K562 (cell line): ENCODE results near the gene CRYBG3. TPM values are rescaled to one million over a fixed set of nuclear protein-coding genes. Genes with fewer than 3 reads are reported as not detected.

Source experiments
- ATAC-seq: fragments of 200-7000 bp; cut with Tn5 transposase; 3 replicates; pipeline ENCODE4 v1.9.1; 2020; ENCODE audit warnings: moderate library complexity
- BruUV-seq: library from RNA; stranded (reverse); fragments of 400-500 nt; replicated peaks from 2 replicates; lab custom pipeline; 2021; lab: Mats Ljungman, UMichigan
- CTCF ChIA-PET: fragments of 300-600 bp; formaldehyde crosslinking; extraction: SDS; loops from one replicate; lab custom pipeline; 2021; ENCODE audit warnings: low intra/inter-chr PET ratio; lab: Yijun Ruan, JAX
- POLR2A ChIA-PET: fragments of 300-600, 350-650 bp; sonication (Branson Sonifier 250); formaldehyde crosslinking; extraction: SDS; loops from one replicate; lab custom pipeline; 2021; ENCODE audit warnings: antibody characterized with exemption, inconsistent platforms; lab: Yijun Ruan, JAX
- DNase-seq, 4 experiments: peaks; one replicate each; pipeline versions ENCODE4 v3.0.0 to v3.0.0-alpha.2; 2011 to 2018; ENCODE audit warnings: low spot score in 3 of 4, mixed read lengths in 3 of 4; ENCODE audit errors: extremely low read depth in 1 of 4
- FAIRE-seq: peaks from 2 replicates; lab custom pipeline; 2011; peaks lifted over from hg19 to GRCh38; lab: Jason Lieb, UNC
- H2AFZ ChIP-seq: 2 replicates; pipeline ENCODE4 v1.6.0; 2011; ENCODE audit warnings: low read depth, low read length, control low read depth, inconsistent platforms
- H3K27ac ChIP-seq: fragments of 200-600 bp; 3 replicates; pipeline ENCODE4 v1.8.0; 2011; ENCODE audit warnings: low read depth, mild to moderate bottlenecking, control low read depth, inconsistent platforms, low read length, moderate library complexity, mixed read lengths; ENCODE audit errors: extremely low read depth
- H3K27me3 ChIP-seq, 2 experiments: fragments of 300-600 bp in 1 of 2; 2 replicates in 1 of 2; 3 replicates in 1 of 2; pipeline versions ENCODE4 v1.6.0 to v1.8.0; 2011; ENCODE audit warnings: inconsistent platforms in 2 of 2, low read length in 2 of 2, mild to moderate bottlenecking in 1 of 2, mixed read lengths in 1 of 2, moderate library complexity in 1 of 2; ENCODE audit not compliant: control insufficient read depth in 2 of 2, insufficient read depth in 2 of 2
- H3K36me3 ChIP-seq: fragments of 300-600 bp; 3 replicates; pipeline ENCODE4 v1.8.0; 2011; ENCODE audit warnings: mild to moderate bottlenecking, low read length, inconsistent platforms; ENCODE audit not compliant: control insufficient read depth, insufficient read depth
- H3K4me1 ChIP-seq, 2 experiments: fragments of 200-600 bp in 1 of 2; replicated peaks in 1 of 2; 2 replicates in 1 of 2; 3 replicates in 1 of 2; pipeline versions ENCODE4 v1.5.1 to v1.8.0; 2011; ENCODE audit warnings: inconsistent platforms in 2 of 2, low read length in 2 of 2, mild to moderate bottlenecking in 1 of 2, mixed read lengths in 1 of 2, moderate library complexity in 1 of 2; ENCODE audit not compliant: control insufficient read depth in 2 of 2, insufficient read depth in 2 of 2
- H3K4me2 ChIP-seq: 2 replicates; pipeline ENCODE4 v1.6.1; 2011; ENCODE audit warnings: low read length, control low read depth, inconsistent platforms, mixed read lengths; ENCODE audit not compliant: insufficient read depth
- H3K4me3 ChIP-seq: fragments of 200-600 bp; sonication (generic), shearing (Covaris generic); 2 replicates; pipeline ENCODE4 v1.5.1; 2016; ENCODE audit warnings: control low read depth, inconsistent platforms
- H3K79me2 ChIP-seq: fragments of 200-600 bp; 3 replicates; pipeline ENCODE4 v1.8.0; 2011; ENCODE audit warnings: low read length, inconsistent platforms; ENCODE audit not compliant: control insufficient read depth, insufficient read depth
- H3K9ac ChIP-seq, 2 experiments: 2 replicates each; pipeline versions ENCODE4 v1.6.0 to v1.6.1; 2011; ENCODE audit warnings: low read depth in 2 of 2, low read length in 2 of 2, control low read depth in 1 of 2, inconsistent platforms in 1 of 2, mild to moderate bottlenecking in 1 of 2, mixed read lengths in 1 of 2; ENCODE audit not compliant: insufficient read depth in 1 of 2
- H3K9me1 ChIP-seq: one replicate; pipeline ENCODE4 v1.6.0; 2011; ENCODE audit warnings: inconsistent platforms, mild to moderate bottlenecking, low read length, moderate library complexity; ENCODE audit not compliant: control insufficient read depth, insufficient read depth
- H3K9me3 ChIP-seq: replicated peaks from 2 replicates; pipeline ENCODE4 v1.5.1; 2011; ENCODE audit warnings: low read depth, low read length, inconsistent platforms; ENCODE audit not compliant: control insufficient read depth, insufficient read depth
- H4K20me1 ChIP-seq: replicated peaks from 2 replicates; pipeline ENCODE4 v1.6.1; 2011; ENCODE audit warnings: low read length, inconsistent platforms, mixed read lengths; ENCODE audit not compliant: control insufficient read depth, insufficient read depth
- CSDE1 ChIP-seq, 2 experiments: fragments of 450-650 bp; IDR thresholded peaks; 2 replicates each; pipeline ENCODE4 v1.6.1; 2016; ENCODE audit warnings: mild to moderate bottlenecking in 1 of 2
- ELF2 ChIP-seq: fragments of 250-450 bp; sonication (Bioruptor Pico); IDR thresholded peaks from 2 replicates; pipeline ENCODE4 v1.5.0; 2021; ENCODE audit warnings: mild to moderate bottlenecking
- PTBP1 ChIP-seq: fragments of 200-400 bp; formaldehyde crosslinking; IDR thresholded peaks from 2 replicates; pipeline ENCODE4 v1.6.1; 2017; ENCODE audit warnings: low read depth, low read length
- RUNX1 ChIP-seq: sonication (generic); IDR thresholded peaks from 2 replicates; pipeline ENCODE4 v1.6.1; 2016; ENCODE audit warnings: antibody characterized with exemption, low read depth
- ZBTB7A ChIP-seq: IDR thresholded peaks from 2 replicates; pipeline ENCODE4 v1.6.1; 2011; ENCODE audit warnings: low read depth, mild to moderate bottlenecking, low read length, moderate library complexity, borderline replicate concordance; ENCODE audit not compliant: control insufficient read depth
- ZNF589 ChIP-seq: fragments of 200-800 bp; sonication (Bioruptor generic); IDR thresholded peaks from 2 replicates; pipeline ENCODE4 v1.6.1; 2016; ENCODE audit warnings: low read depth, missing genetic modification characterization, missing compliant biosample characterization
- ZNF717 ChIP-seq: fragments of 250-450 bp; sonication (Bioruptor Pico); IDR thresholded peaks from 2 replicates; pipeline ENCODE4 v1.5.0; 2021
- WGBS: fragments of 100-300 bp; shearing (Covaris generic); methylation state at CpG from one replicate; pipeline ENCODE4 v1.1.6; 2016; ENCODE audit warnings: low coverage, mixed read lengths; ENCODE audit not compliant: insufficient coverage; ENCODE audit errors: missing lambda C conversion rate; 5-methylcytosine and 5-hydroxymethylcytosine counted together
- in situ Hi-C: fragments of 300-500 bp; cut with MboI; formaldehyde crosslinking; loops from 4 replicates; pipeline ENCODE4 v1.15.0; 2018; ENCODE audit warnings: inconsistent platforms, mixed read lengths
- intact Hi-C: fragments of 100-400 bp; cut with micrococcal nuclease; formaldehyde crosslinking; loops from 2 replicates; pipeline ENCODE4 v1.14.2; 2022
- polyA plus RNA-seq, 8 experiments: library from polyadenylated mRNA; depleted of rRNA in 4 of 8; stranded (reverse) in 5 of 8; unstranded in 3 of 8; fragments of >200 nt; fragmentation: Nextera tagmentation in 2 of 8; fragmentation: Illumina TruSeq in 1 of 8; extraction: Ambion mirVana in 2 of 8; extraction: Trizol in 1 of 8; gene quantifications; 2 replicates each; pipeline versions ENCODE4 v1.2.1 to v1.2.3, GENCODE V29; 2011 to 2014; ENCODE audit warnings: inconsistent platforms in 1 of 8, missing spikeins in 1 of 8
- total RNA-seq, 7 experiments: library from RNA; depleted of rRNA in 6 of 7; stranded (reverse); fragments of >200 nt in 6 of 7; fragmentation: Illumina TruSeq in 2 of 7; extraction: Trizol in 2 of 7; gene quantifications; 2 replicates each; pipeline versions ENCODE4 v1.2.1 to v1.2.3, GENCODE V29; 2011 to 2021; ENCODE audit warnings: low replicate concordance in 1 of 7
- TF ChIP-seq, protein P1 (sequence below): fragments of 450-650 bp; IDR thresholded peaks from 2 replicates; pipeline ENCODE4 v1.6.1; 2017; ENCODE audit warnings: antibody characterized with exemption, mild to moderate bottlenecking
- TF ChIP-seq, protein P2 (sequence below): sonication (generic); formaldehyde crosslinking; IDR thresholded peaks from 2 replicates; pipeline ENCODE4 v1.8.0; 2022; ENCODE audit warnings: missing genetic modification reagents, mild to moderate bottlenecking, borderline replicate concordance
- TF ChIP-seq, protein P3 (sequence below): fragments of 450-650 bp; formaldehyde crosslinking; IDR thresholded peaks from 2 replicates; pipeline ENCODE4 v1.4.0; 2020; ENCODE audit warnings: mild to moderate bottlenecking, mixed read lengths
- TF ChIP-seq, protein P4 (sequence below): fragments of 450-650 bp; IDR thresholded peaks from 2 replicates; pipeline ENCODE4 v1.6.1; 2014; ENCODE audit warnings: low read depth, mild to moderate bottlenecking, moderate library complexity, borderline replicate concordance
- TF ChIP-seq, protein P5 (sequence below): fragments of 250-450 bp; sonication (Bioruptor Pico); IDR thresholded peaks from 2 replicates; pipeline ENCODE4 v1.9.0; 2021; ENCODE audit warnings: mild to moderate bottlenecking
- TF ChIP-seq, protein P6 (sequence below): sonication (generic); formaldehyde crosslinking; IDR thresholded peaks from 2 replicates; pipeline ENCODE4 v1.8.1; 2022; ENCODE audit warnings: missing genetic modification reagents

CRYBG3 gene
- total and polyA plus RNA-seq, 9 of the 15 experiments (the other 6 are each of a cell fraction or from before 2014, with no cell fraction given): 0.08 to 0.72 (median 0.18) TPM

DNA sequence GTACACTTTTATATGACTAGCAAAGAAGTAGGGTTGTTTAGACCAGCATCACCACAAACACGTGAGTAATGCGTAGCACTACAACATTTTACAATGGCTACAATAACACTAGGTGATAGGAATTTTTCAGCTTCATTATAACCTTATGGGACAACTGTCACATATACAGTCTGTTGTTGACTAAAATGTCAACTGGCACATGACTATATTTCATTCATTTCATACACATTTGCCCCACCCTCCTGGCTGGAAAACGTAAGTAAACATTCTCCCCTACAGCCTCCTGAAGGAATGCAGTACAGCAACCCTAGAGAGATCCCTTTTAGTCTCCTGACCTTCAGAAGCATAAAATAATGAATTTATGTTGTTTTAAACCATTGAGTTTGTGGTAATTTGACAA is 134.2 kb downstream of the CRYBG3 start:
- H3K4me3 ChIP-seq: no peak overlapping the region
- H3K36me3 ChIP-seq: peaks cover 63% of the 10 kb centered on the region; the same call in 2 of the 3 replicates
- H3K79me2 ChIP-seq: no peaks in the 10 kb centered on the region
- no peaks in the 10 kb centered on the region; a peak in 2 of 5 replicates for H3K4me1 ChIP-seq
- in situ Hi-C loops (no loop called here), intact Hi-C loops (no loop called here)
- H2AFZ ChIP-seq: no peak overlapping the region
- FAIRE-seq (no peak), ATAC-seq (no peak), DNase-seq (no peak)
- no peak overlapping the region for H3K4me2 ChIP-seq
- H3K9ac ChIP-seq: no peak overlapping the region
- H3K27me3 ChIP-seq: no peaks in the 10 kb centered on the region
- 82% methylated on average over 3 of the region's 3 CpGs for WGBS
- ChIA-PET POLR2A (no interaction called here), CTCF (no interaction called here)
- no TSS peak for BruUV-seq
- H4K20me1 ChIP-seq: no peaks in the 10 kb centered on the region
- H3K27ac ChIP-seq: no peak overlapping the region
- H3K9me1 ChIP-seq: peaks cover 3% of the 10 kb centered on the region
- H3K9me3 ChIP-seq: no peaks in the 10 kb centered on the region
- TF ChIP-seq ZNF717 (CRISPR knock-in tag) (no peak), RUNX1 (no peak), CSDE1 (IDR thresholded peaks at IDR 0.05) (no peak), ZBTB7A (no peak), ELF2 (no peak), PTBP1 (no peak), ZNF589 (CRISPR knock-in tag) (no peak)
- TF ChIP-seq, protein P1, sequence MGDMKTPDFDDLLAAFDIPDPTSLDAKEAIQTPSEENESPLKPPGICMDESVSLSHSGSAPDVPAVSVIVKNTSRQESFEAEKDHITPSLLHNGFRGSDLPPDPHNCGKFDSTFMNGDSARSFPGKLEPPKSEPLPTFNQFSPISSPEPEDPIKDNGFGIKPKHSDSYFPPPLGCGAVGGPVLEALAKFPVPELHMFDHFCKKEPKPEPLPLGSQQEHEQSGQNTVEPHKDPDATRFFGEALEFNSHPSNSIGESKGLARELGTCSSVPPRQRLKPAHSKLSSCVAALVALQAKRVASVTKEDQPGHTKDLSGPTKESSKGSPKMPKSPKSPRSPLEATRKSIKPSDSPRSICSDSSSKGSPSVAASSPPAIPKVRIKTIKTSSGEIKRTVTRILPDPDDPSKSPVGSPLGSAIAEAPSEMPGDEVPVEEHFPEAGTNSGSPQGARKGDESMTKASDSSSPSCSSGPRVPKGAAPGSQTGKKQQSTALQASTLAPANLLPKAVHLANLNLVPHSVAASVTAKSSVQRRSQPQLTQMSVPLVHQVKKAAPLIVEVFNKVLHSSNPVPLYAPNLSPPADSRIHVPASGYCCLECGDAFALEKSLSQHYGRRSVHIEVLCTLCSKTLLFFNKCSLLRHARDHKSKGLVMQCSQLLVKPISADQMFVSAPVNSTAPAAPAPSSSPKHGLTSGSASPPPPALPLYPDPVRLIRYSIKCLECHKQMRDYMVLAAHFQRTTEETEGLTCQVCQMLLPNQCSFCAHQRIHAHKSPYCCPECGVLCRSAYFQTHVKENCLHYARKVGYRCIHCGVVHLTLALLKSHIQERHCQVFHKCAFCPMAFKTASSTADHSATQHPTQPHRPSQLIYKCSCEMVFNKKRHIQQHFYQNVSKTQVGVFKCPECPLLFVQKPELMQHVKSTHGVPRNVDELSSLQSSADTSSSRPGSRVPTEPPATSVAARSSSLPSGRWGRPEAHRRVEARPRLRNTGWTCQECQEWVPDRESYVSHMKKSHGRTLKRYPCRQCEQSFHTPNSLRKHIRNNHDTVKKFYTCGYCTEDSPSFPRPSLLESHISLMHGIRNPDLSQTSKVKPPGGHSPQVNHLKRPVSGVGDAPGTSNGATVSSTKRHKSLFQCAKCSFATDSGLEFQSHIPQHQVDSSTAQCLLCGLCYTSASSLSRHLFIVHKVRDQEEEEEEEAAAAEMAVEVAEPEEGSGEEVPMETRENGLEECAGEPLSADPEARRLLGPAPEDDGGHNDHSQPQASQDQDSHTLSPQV: no peak
- TF ChIP-seq, protein P2, sequence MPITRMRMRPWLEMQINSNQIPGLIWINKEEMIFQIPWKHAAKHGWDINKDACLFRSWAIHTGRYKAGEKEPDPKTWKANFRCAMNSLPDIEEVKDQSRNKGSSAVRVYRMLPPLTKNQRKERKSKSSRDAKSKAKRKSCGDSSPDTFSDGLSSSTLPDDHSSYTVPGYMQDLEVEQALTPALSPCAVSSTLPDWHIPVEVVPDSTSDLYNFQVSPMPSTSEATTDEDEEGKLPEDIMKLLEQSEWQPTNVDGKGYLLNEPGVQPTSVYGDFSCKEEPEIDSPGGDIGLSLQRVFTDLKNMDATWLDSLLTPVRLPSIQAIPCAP (CRISPR knock-in tag): no peak
- TF ChIP-seq, protein P3, sequence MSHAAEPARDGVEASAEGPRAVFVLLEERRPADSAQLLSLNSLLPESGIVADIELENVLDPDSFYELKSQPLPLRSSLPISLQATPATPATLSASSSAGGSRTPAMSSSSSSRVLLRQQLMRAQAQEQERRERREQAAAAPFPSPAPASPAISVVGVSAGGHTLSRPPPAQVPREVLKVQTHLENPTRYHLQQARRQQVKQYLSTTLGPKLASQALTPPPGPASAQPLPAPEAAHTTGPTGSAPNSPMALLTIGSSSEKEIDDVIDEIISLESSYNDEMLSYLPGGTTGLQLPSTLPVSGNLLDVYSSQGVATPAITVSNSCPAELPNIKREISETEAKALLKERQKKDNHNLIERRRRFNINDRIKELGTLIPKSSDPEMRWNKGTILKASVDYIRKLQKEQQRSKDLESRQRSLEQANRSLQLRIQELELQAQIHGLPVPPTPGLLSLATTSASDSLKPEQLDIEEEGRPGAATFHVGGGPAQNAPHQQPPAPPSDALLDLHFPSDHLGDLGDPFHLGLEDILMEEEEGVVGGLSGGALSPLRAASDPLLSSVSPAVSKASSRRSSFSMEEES (CRISPR knock-in tag): no peak
- TF ChIP-seq, protein P4, sequence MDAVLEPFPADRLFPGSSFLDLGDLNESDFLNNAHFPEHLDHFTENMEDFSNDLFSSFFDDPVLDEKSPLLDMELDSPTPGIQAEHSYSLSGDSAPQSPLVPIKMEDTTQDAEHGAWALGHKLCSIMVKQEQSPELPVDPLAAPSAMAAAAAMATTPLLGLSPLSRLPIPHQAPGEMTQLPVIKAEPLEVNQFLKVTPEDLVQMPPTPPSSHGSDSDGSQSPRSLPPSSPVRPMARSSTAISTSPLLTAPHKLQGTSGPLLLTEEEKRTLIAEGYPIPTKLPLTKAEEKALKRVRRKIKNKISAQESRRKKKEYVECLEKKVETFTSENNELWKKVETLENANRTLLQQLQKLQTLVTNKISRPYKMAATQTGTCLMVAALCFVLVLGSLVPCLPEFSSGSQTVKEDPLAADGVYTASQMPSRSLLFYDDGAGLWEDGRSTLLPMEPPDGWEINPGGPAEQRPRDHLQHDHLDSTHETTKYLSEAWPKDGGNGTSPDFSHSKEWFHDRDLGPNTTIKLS: no peak
- TF ChIP-seq, protein P5, sequence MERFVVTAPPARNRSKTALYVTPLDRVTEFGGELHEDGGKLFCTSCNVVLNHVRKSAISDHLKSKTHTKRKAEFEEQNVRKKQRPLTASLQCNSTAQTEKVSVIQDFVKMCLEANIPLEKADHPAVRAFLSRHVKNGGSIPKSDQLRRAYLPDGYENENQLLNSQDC: no peak
- TF ChIP-seq, protein P6, sequence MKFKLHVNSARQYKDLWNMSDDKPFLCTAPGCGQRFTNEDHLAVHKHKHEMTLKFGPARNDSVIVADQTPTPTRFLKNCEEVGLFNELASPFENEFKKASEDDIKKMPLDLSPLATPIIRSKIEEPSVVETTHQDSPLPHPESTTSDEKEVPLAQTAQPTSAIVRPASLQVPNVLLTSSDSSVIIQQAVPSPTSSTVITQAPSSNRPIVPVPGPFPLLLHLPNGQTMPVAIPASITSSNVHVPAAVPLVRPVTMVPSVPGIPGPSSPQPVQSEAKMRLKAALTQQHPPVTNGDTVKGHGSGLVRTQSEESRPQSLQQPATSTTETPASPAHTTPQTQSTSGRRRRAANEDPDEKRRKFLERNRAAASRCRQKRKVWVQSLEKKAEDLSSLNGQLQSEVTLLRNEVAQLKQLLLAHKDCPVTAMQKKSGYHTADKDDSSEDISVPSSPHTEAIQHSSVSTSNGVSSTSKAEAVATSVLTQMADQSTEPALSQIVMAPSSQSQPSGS: no peak
